ENCODE measurements around the gene XPNPEP3. TPM values are rescaled to one million over a fixed set of nuclear protein-coding genes. Genes with fewer than 3 reads are reported as not detected.

Gene XPNPEP3
- total and polyA plus RNA-seq, 2 donors (not counting 3 experiments of a cell fraction or from before 2014, with no cell fraction given): 12.3 to 21.2 TPM

- no peak for TF ChIP-seq EZH2 (IDR thresholded peaks at IDR 0.05; ENCODE audit: borderline replicate concordance, low read depth, low read length, severe bottlenecking)
- no peak for TF ChIP-seq GATA2 (IDR thresholded peaks at IDR 0.05; ENCODE audit: insufficient read depth, insufficient read length, low read depth, low read length)
- TF ChIP-seq CTCF (IDR thresholded peaks at IDR 0.05; ENCODE audit: extremely low read depth in 1 of 2, insufficient read depth in 1 of 2, low read depth in 1 of 2, low read length in 2 of 2): no peak
- no peak for TF ChIP-seq FOS (IDR thresholded peaks at IDR 0.05; ENCODE audit: borderline replicate concordance, insufficient read depth, low read length)
- TF ChIP-seq MYC (IDR thresholded peaks at IDR 0.05; ENCODE audit: low read depth, low read length): no peak
- TF ChIP-seq MAX (IDR thresholded peaks at IDR 0.05; ENCODE audit: insufficient read depth, insufficient read length): no peak
- no peak for TF ChIP-seq JUN (IDR thresholded peaks at IDR 0.05; ENCODE audit: borderline replicate concordance, insufficient read depth, insufficient read length, low read depth)
- TF ChIP-seq POLR2A (IDR thresholded peaks at IDR 0.05; ENCODE audit: low read depth, low read length): no peak
- no peak for TF ChIP-seq POLR2AphosphoS5 (IDR thresholded peaks at IDR 0.05; ENCODE audit: insufficient read depth, low read depth, low read length)
- intact Hi-C loops (cut with micrococcal nuclease): no loop called here
- CTCF ChIA-PET: interaction anchor here (1.2 to 4.4 kb wide), 2 partner anchors 10 to 14 kb away, joined by 5 to 22 read pairs; no protein-coding TSS in a partner anchor
- H3K9me1 ChIP-seq (replicated peaks; ENCODE audit: control insufficient read depth, extremely low read depth, insufficient read depth, low read length): no peaks in the 10 kb centered on the region
- dilution Hi-C loops (cut with MboI; ENCODE audit: extremely low pct_ligation_motif_present, low sequenced_read_pairs): no loop called here
- no peak overlapping the region for H3K4me3 ChIP-seq (replicated peaks in 1 of 3; ENCODE audit: insufficient read depth in 1 of 3, low read depth in 1 of 3, low read length in 3 of 3)
- H2AFZ ChIP-seq (ENCODE audit: low read depth, low read length): no peak overlapping the region
- H3K4me1 ChIP-seq (ENCODE audit: control insufficient read depth, extremely low read depth, insufficient read depth, low read length): no peaks in the 10 kb centered on the region
- no peaks in the 10 kb centered on the region for H3K9me3 ChIP-seq (replicated peaks; ENCODE audit: control insufficient read depth, insufficient read depth, low read length)
- H4K20me1 ChIP-seq (replicated peaks; ENCODE audit: control insufficient read depth, extremely low read depth, insufficient read depth, low read length): no peaks in the 10 kb centered on the region
- DNase-seq (ENCODE audit: low read depth, low spot score) (no peak), FAIRE-seq (no peak)
- H3K36me3 ChIP-seq (ENCODE audit: control insufficient read depth in 2 of 2, extremely low read depth in 1 of 2, insufficient read depth in 2 of 2, low read length in 2 of 2): peaks cover 2 to 3% of the 10 kb centered on the region in 2 experiments
- H3K4me2 ChIP-seq (ENCODE audit: insufficient read depth, low read length): no peak overlapping the region
- H3K27ac ChIP-seq (ENCODE audit: insufficient read depth, low read depth, low read length): no peak overlapping the region
- H3K79me2 ChIP-seq (ENCODE audit: control insufficient read depth, insufficient read depth, low read length): no peaks in the 10 kb centered on the region
- no peak overlapping the region for H3K9ac ChIP-seq (replicated peaks; ENCODE audit: extremely low read depth, insufficient read depth, low read length)
- POLR2A ChIA-PET: no interaction called here
- no peaks in the 10 kb centered on the region for H3K27me3 ChIP-seq (ENCODE audit: control insufficient read depth in 2 of 2, insufficient read depth in 2 of 2, low read length in 2 of 2)
- no TSS peak for BruUV-seq (replicated peaks)
These were observed 51.9 kb downstream of the XPNPEP3 start for GRCh38 chr22:40908895-40909294.
